Measurements from ENCODE around the gene EHF.

- TF ChIP-seq CTCF (IDR thresholded peaks at IDR 0.05) (no peak), POLR2AphosphoS5 (IDR thresholded peaks at IDR 0.05) (no peak), POLR2A (IDR thresholded peaks at IDR 0.05) (no peak)
Measured at GRCh38 chr11:34668583-34669053, 47.7 kb downstream of the EHF start.

Measured in prostate gland (tissue), 2 donors.